Measurements from ENCODE around the gene COMMD1.
"Not testable (repeated sequence)": the region's sequence is repeated elsewhere in the genome, so short reads cannot be mapped to it uniquely, and the experiment has no call there.

Gene COMMD1

GRCh38 chr2:61905372-61906185 is at the start of gene COMMD1:
COMMD1 (plus strand) TSS chr2:61905674; CDS start chr2:61905679, 5 bp downstream.
- peak within 1 kb of the TSS; percentile 93 for H3K9ac ChIP-seq (ENCODE audit: low read length)
- H3K36me3 ChIP-seq (ENCODE audit: control insufficient read depth, insufficient read depth, low read length) = no peaks in the 10 kb centered on the region
- peak within 1 kb of the TSS; percentile 94 for H3K4me3 ChIP-seq (ENCODE audit: low read length)
- H3K4me1 ChIP-seq (ENCODE audit: control insufficient read depth, insufficient read depth, low read length) = peaks cover 4% of the 10 kb centered on the region
- no peaks in the 10 kb centered on the region for H3K9me3 ChIP-seq (ENCODE audit: control insufficient read depth, low read length)
- H3K27me3 ChIP-seq (ENCODE audit: control insufficient read depth, insufficient read depth, low read length) = no peaks in the 10 kb centered on the region

- Histone ChIP-seq H3K9me3 (ENCODE audit: control insufficient read depth, low read length) (no peaks in the 10 kb centered on the region), H3K4me1 (ENCODE audit: control insufficient read depth, insufficient read depth, low read length) (peaks cover 10% of the 10 kb centered on the region), H3K27me3 (ENCODE audit: control insufficient read depth, insufficient read depth, low read length) (no peaks in the 10 kb centered on the region), H3K9ac (ENCODE audit: low read length) (no peak overlapping the region), H3K36me3 (ENCODE audit: control insufficient read depth, insufficient read depth, low read length) (no peaks in the 10 kb centered on the region), H3K4me3 (ENCODE audit: low read length) (no peak overlapping the region)
These were observed 48.2 kb upstream of the COMMD1 start for GRCh38 chr2:61857224-61857623.

GRCh38 chr2:61862085-61862484 is 43.4 kb upstream of the COMMD1 start:
- no peaks in the 10 kb centered on the region for H3K4me1 ChIP-seq (ENCODE audit: control insufficient read depth, insufficient read depth, low read length)
- H3K9me3 ChIP-seq (ENCODE audit: control insufficient read depth, low read length) = no peaks in the 10 kb centered on the region
- no peak overlapping the region for H3K9ac ChIP-seq (ENCODE audit: low read length)
- H3K4me3 ChIP-seq (ENCODE audit: low read length) = no peak overlapping the region
- H3K36me3 ChIP-seq (ENCODE audit: control insufficient read depth, insufficient read depth, low read length) = no peaks in the 10 kb centered on the region
- H3K27me3 ChIP-seq (ENCODE audit: control insufficient read depth, insufficient read depth, low read length) = no peaks in the 10 kb centered on the region

GRCh38 chr2:61866482-61867089 is 38.9 kb upstream of the COMMD1 start:
- H3K9ac ChIP-seq (ENCODE audit: low read length); H3K36me3 ChIP-seq (ENCODE audit: control insufficient read depth, insufficient read depth, low read length); H3K27me3 ChIP-seq (ENCODE audit: control insufficient read depth, insufficient read depth, low read length); H3K4me3 ChIP-seq (ENCODE audit: low read length); H3K9me3 ChIP-seq (ENCODE audit: control insufficient read depth, low read length); H3K4me1 ChIP-seq (ENCODE audit: control insufficient read depth, insufficient read depth, low read length): not testable (repeated sequence)

- Histone ChIP-seq H3K4me1 (ENCODE audit: control insufficient read depth, insufficient read depth, low read length) (no peaks in the 10 kb centered on the region), H3K9me3 (ENCODE audit: control insufficient read depth, low read length) (no peaks in the 10 kb centered on the region), H3K9ac (ENCODE audit: low read length) (no peak overlapping the region), H3K4me3 (ENCODE audit: low read length) (no peak overlapping the region), H3K36me3 (ENCODE audit: control insufficient read depth, insufficient read depth, low read length) (no peaks in the 10 kb centered on the region), H3K27me3 (ENCODE audit: control insufficient read depth, insufficient read depth, low read length) (no peaks in the 10 kb centered on the region)
These were observed 29.1 kb upstream of the COMMD1 start for GRCh38 chr2:61876400-61876799.

- Histone ChIP-seq H3K9me3 (ENCODE audit: control insufficient read depth, low read length) (no peaks in the 10 kb centered on the region), H3K9ac (ENCODE audit: low read length) (no peak overlapping the region), H3K36me3 (ENCODE audit: control insufficient read depth, insufficient read depth, low read length) (no peaks in the 10 kb centered on the region), H3K4me1 (ENCODE audit: control insufficient read depth, insufficient read depth, low read length) (no peaks in the 10 kb centered on the region), H3K4me3 (ENCODE audit: low read length) (no peak overlapping the region), H3K27me3 (ENCODE audit: control insufficient read depth, insufficient read depth, low read length) (no peaks in the 10 kb centered on the region)
These were observed 27.8 kb upstream of the COMMD1 start for GRCh38 chr2:61877571-61878245.

GRCh38 chr2:61878761-61879160 is 26.7 kb upstream of the COMMD1 start:
- no peaks in the 10 kb centered on the region for H3K27me3 ChIP-seq (ENCODE audit: control insufficient read depth, insufficient read depth, low read length)
- no peak overlapping the region for H3K4me3 ChIP-seq (ENCODE audit: low read length)
- no peaks in the 10 kb centered on the region for H3K9me3 ChIP-seq (ENCODE audit: control insufficient read depth, low read length)
- H3K4me1 ChIP-seq (ENCODE audit: control insufficient read depth, insufficient read depth, low read length) = no peaks in the 10 kb centered on the region
- H3K36me3 ChIP-seq (ENCODE audit: control insufficient read depth, insufficient read depth, low read length) = no peaks in the 10 kb centered on the region
- H3K9ac ChIP-seq (ENCODE audit: low read length) = no peak overlapping the region

- H3K27me3 ChIP-seq (ENCODE audit: control insufficient read depth, insufficient read depth, low read length); H3K9ac ChIP-seq (ENCODE audit: low read length); H3K4me1 ChIP-seq (ENCODE audit: control insufficient read depth, insufficient read depth, low read length); H3K4me3 ChIP-seq (ENCODE audit: low read length); H3K36me3 ChIP-seq (ENCODE audit: control insufficient read depth, insufficient read depth, low read length); H3K9me3 ChIP-seq (ENCODE audit: control insufficient read depth, low read length): not testable (repeated sequence)
These were observed 26.1 kb upstream of the COMMD1 start for GRCh38 chr2:61879351-61879750.

- Histone ChIP-seq H3K27me3 (ENCODE audit: control insufficient read depth, insufficient read depth, low read length) (no peaks in the 10 kb centered on the region), H3K9ac (ENCODE audit: low read length) (no peak overlapping the region), H3K9me3 (ENCODE audit: control insufficient read depth, low read length) (no peaks in the 10 kb centered on the region), H3K4me3 (ENCODE audit: low read length) (no peak overlapping the region), H3K4me1 (ENCODE audit: control insufficient read depth, insufficient read depth, low read length) (peaks cover 14% of the 10 kb centered on the region), H3K36me3 (ENCODE audit: control insufficient read depth, insufficient read depth, low read length) (no peaks in the 10 kb centered on the region)
These were observed 22.6 kb upstream of the COMMD1 start for GRCh38 chr2:61882850-61883249.

- H3K9ac ChIP-seq (ENCODE audit: low read length) = no peak overlapping the region
- no peaks in the 10 kb centered on the region for H3K9me3 ChIP-seq (ENCODE audit: control insufficient read depth, low read length)
- no peaks in the 10 kb centered on the region for H3K36me3 ChIP-seq (ENCODE audit: control insufficient read depth, insufficient read depth, low read length)
- no peaks in the 10 kb centered on the region for H3K27me3 ChIP-seq (ENCODE audit: control insufficient read depth, insufficient read depth, low read length)
- no peak overlapping the region for H3K4me3 ChIP-seq (ENCODE audit: low read length)
- peaks cover 21% of the 10 kb centered on the region for H3K4me1 ChIP-seq (ENCODE audit: control insufficient read depth, insufficient read depth, low read length)
These were observed 19.4 kb upstream of the COMMD1 start for GRCh38 chr2:61885896-61886603.

GRCh38 chr2:61887717-61888266 is 17.7 kb upstream of the COMMD1 start:
- Histone ChIP-seq H3K27me3 (ENCODE audit: control insufficient read depth, insufficient read depth, low read length) (no peaks in the 10 kb centered on the region), H3K9ac (ENCODE audit: low read length) (peak overlapping the region; percentile 94), H3K4me3 (ENCODE audit: low read length) (peak overlapping the region; percentile 78), H3K4me1 (ENCODE audit: control insufficient read depth, insufficient read depth, low read length) (peaks cover 21% of the 10 kb centered on the region), H3K9me3 (ENCODE audit: control insufficient read depth, low read length) (no peaks in the 10 kb centered on the region), H3K36me3 (ENCODE audit: control insufficient read depth, insufficient read depth, low read length) (no peaks in the 10 kb centered on the region)

All from mucosa of stomach (tissue), 1 donor.